ENCODE results near the gene EPS15.

GRCh38 chr1:51378871-51379270, 140.2 kb downstream of the EPS15 start:
- TF ChIP-seq SOX6 (IDR thresholded peaks at IDR 0.05): no peak
- no peak for TF ChIP-seq ZNF239 (CRISPR knock-in tag; IDR thresholded peaks at IDR 0.05)
- TF ChIP-seq PHF8 (IDR thresholded peaks at IDR 0.05; ENCODE audit: borderline replicate concordance, low read length): no peak
- no peak for TF ChIP-seq MAZ (CRISPR knock-in tag; conservative IDR thresholded peaks at IDR 0.05 in 1 of 2, IDR thresholded peaks at IDR 0.05 in 1 of 2)
- TF ChIP-seq SP1 (CRISPR knock-in tag; IDR thresholded peaks at IDR 0.05): no peak
- TF ChIP-seq EP300 (IDR thresholded peaks at IDR 0.05; ENCODE audit: low read length): no peak
- TF ChIP-seq CBX3 (IDR thresholded peaks at IDR 0.05; ENCODE audit: borderline replicate concordance in 1 of 2, low read length in 2 of 2): no peak
- TF ChIP-seq CGGBP1 (CRISPR knock-in tag; IDR thresholded peaks at IDR 0.05): no peak
- TF ChIP-seq CTCF (IDR thresholded peaks at IDR 0.05 in 2 of 3, conservative IDR thresholded peaks at IDR 0.05 in 1 of 3; ENCODE audit: insufficient read depth in 2 of 3, low read depth in 1 of 3, low read length in 3 of 3): no peak
- no peak for TF ChIP-seq CCAR2 (IDR thresholded peaks at IDR 0.05; ENCODE audit: low read depth, low read length)
- TF ChIP-seq POLR2AphosphoS2 (IDR thresholded peaks at IDR 0.05; ENCODE audit: low read length): no peak
- no peak for TF ChIP-seq POLR2AphosphoS5 (IDR thresholded peaks at IDR 0.05; ENCODE audit: control insufficient read depth, insufficient read depth, low read depth, low read length)

Data from K562 (cell line).